ENCODE results near the gene HBP1.

HBP1 gene

GRCh38 chr7:107165341-107165740 is 3.5 kb upstream of the HBP1 start:
- Mint-ChIP-seq H3K36me3 (peaks cover 2% of the 10 kb centered on the region), H3K4me1 (peaks cover 5% of the 10 kb centered on the region), H3K4me3 (no peak overlapping the region), H3K9me3 (no peaks in the 10 kb centered on the region), H3K27ac (no peak overlapping the region), H3K27me3 (peaks cover 3% of the 10 kb centered on the region)
- ATAC-seq (ENCODE audit: low read depth) (no peak), DNase-seq (ENCODE audit: low spot score in 2 of 2) (no peak)

GRCh38 chr7:107166736-107167426 is 1.9 kb upstream of the HBP1 start:
- Mint-ChIP-seq H3K27me3 (peaks cover 3% of the 10 kb centered on the region), H3K4me3 (peak overlapping the region; percentile 93), H3K27ac (peak overlapping the region; percentile 98), H3K36me3 (peaks cover 2% of the 10 kb centered on the region), H3K9me3 (no peaks in the 10 kb centered on the region), H3K4me1 (peaks cover 10% of the 10 kb centered on the region)
- no peak for DNase-seq (ENCODE audit: low spot score in 2 of 2)
- ATAC-seq (ENCODE audit: low read depth) = no peak

GRCh38 chr7:107167483-107168232 is 1.1 kb upstream of the HBP1 start:
- ATAC-seq (ENCODE audit: low read depth) = peak; percentile 0
- Mint-ChIP-seq H3K27ac (peak overlapping the region; percentile 98), H3K27me3 (peaks cover 3% of the 10 kb centered on the region), H3K4me3 (peak overlapping the region; percentile 93), H3K9me3 (no peaks in the 10 kb centered on the region), H3K4me1 (peaks cover 10% of the 10 kb centered on the region), H3K36me3 (peaks cover 2% of the 10 kb centered on the region)
- peak in 1 of 2 donors; percentile 25 for DNase-seq (ENCODE audit: low spot score in 2 of 2)

- Mint-ChIP-seq H3K36me3 (peaks cover 6% of the 10 kb centered on the region), H3K27ac (peak overlapping the region; percentile 98), H3K27me3 (peaks cover 3% of the 10 kb centered on the region), H3K4me3 (peak overlapping the region; percentile 93), H3K4me1 (peaks cover 23% of the 10 kb centered on the region), H3K9me3 (no peaks in the 10 kb centered on the region)
- ATAC-seq (ENCODE audit: low read depth) (peak; percentile 41), DNase-seq (ENCODE audit: low spot score in 2 of 2) (peak; percentile 85 to 91)
These were observed 582 bp downstream of the HBP1 start for GRCh38 chr7:107169120-107170050.

- Mint-ChIP-seq H3K4me1 (peaks cover 25% of the 10 kb centered on the region), H3K9me3 (no peaks in the 10 kb centered on the region)
- no peak for ATAC-seq (ENCODE audit: low read depth)
These were observed 1.5 kb downstream of the HBP1 start for GRCh38 chr7:107170051-107170915.

GRCh38 chr7:107171496-107171895 is 2.7 kb downstream of the HBP1 start:
- H3K4me1 Mint-ChIP-seq = peaks cover 28% of the 10 kb centered on the region
- ATAC-seq (ENCODE audit: low read depth) (no peak), DNase-seq (ENCODE audit: low spot score in 2 of 2) (no peak)
- H3K27ac Mint-ChIP-seq = no peak overlapping the region
- H3K36me3 Mint-ChIP-seq = peaks cover 9% of the 10 kb centered on the region
- no peaks in the 10 kb centered on the region for H3K9me3 Mint-ChIP-seq
- H3K27me3 Mint-ChIP-seq = no peaks in the 10 kb centered on the region
- H3K4me3 Mint-ChIP-seq = peak overlapping the region; percentile 12

More at GRCh38 chr7:107170051-107170915, 1.5 kb downstream of the HBP1 start:
- Mint-ChIP-seq H3K36me3 (peaks cover 7% of the 10 kb centered on the region), H3K27me3 (peaks cover 2% of the 10 kb centered on the region), H3K27ac (peak overlapping the region; percentile 98), H3K4me3 (peak overlapping the region; percentile 93)
- DNase-seq (ENCODE audit: low spot score in 2 of 2) = peak in 1 of 2 donors; percentile 5

- no peak for ATAC-seq (ENCODE audit: low read depth)
- no peak for DNase-seq (ENCODE audit: low spot score in 2 of 2)
- H3K4me1 Mint-ChIP-seq = peaks cover 34% of the 10 kb centered on the region
- H3K27ac Mint-ChIP-seq = no peak overlapping the region
- H3K27me3 Mint-ChIP-seq = no peaks in the 10 kb centered on the region
- no peaks in the 10 kb centered on the region for H3K9me3 Mint-ChIP-seq
- H3K4me3 Mint-ChIP-seq = no peak overlapping the region
- H3K36me3 Mint-ChIP-seq = peaks cover 9% of the 10 kb centered on the region
These were observed 3.7 kb downstream of the HBP1 start for GRCh38 chr7:107172276-107173032.

GRCh38 chr7:107173191-107173590 is 4.4 kb downstream of the HBP1 start:
- Mint-ChIP-seq H3K36me3 (peaks cover 9% of the 10 kb centered on the region), H3K4me1 (peaks cover 31% of the 10 kb centered on the region), H3K9me3 (no peaks in the 10 kb centered on the region), H3K27me3 (no peaks in the 10 kb centered on the region), H3K27ac (no peak overlapping the region), H3K4me3 (no peak overlapping the region)
- no peak for ATAC-seq (ENCODE audit: low read depth)
- DNase-seq (ENCODE audit: low spot score in 2 of 2) = no peak

GRCh38 chr7:107173691-107174406 is 5.0 kb downstream of the HBP1 start:
- DNase-seq (ENCODE audit: low spot score in 2 of 2) = no peak
- H3K27me3 Mint-ChIP-seq = no peaks in the 10 kb centered on the region
- peaks cover 8% of the 10 kb centered on the region for H3K36me3 Mint-ChIP-seq
- H3K9me3 Mint-ChIP-seq = no peaks in the 10 kb centered on the region
- ATAC-seq (ENCODE audit: low read depth) = no peak
- H3K4me3 Mint-ChIP-seq = peak overlapping the region; percentile 12
- no peak overlapping the region for H3K27ac Mint-ChIP-seq
- H3K4me1 Mint-ChIP-seq = peaks cover 30% of the 10 kb centered on the region

- no peak for DNase-seq (ENCODE audit: low spot score in 2 of 2)
- H3K36me3 Mint-ChIP-seq = peaks cover 15% of the 10 kb centered on the region
- H3K4me1 Mint-ChIP-seq = peaks cover 15% of the 10 kb centered on the region
- no peak overlapping the region for H3K27ac Mint-ChIP-seq
- ATAC-seq (ENCODE audit: low read depth) = no peak
- H3K27me3 Mint-ChIP-seq = no peaks in the 10 kb centered on the region
- H3K9me3 Mint-ChIP-seq = no peaks in the 10 kb centered on the region
- no peak overlapping the region for H3K4me3 Mint-ChIP-seq
These were observed 10.7 kb downstream of the HBP1 start for GRCh38 chr7:107179326-107180164.

- Mint-ChIP-seq H3K27me3 (no peaks in the 10 kb centered on the region), H3K36me3 (peaks cover 22% of the 10 kb centered on the region), H3K4me3 (no peak overlapping the region), H3K27ac (peak overlapping the region; percentile 43), H3K9me3 (no peaks in the 10 kb centered on the region), H3K4me1 (peaks cover 20% of the 10 kb centered on the region)
- no peak for DNase-seq (ENCODE audit: low spot score in 2 of 2)
- no peak for ATAC-seq (ENCODE audit: low read depth)
These were observed 11.6 kb downstream of the HBP1 start for GRCh38 chr7:107180378-107180777.
